DND-41 (cell line): ENCODE results near the gene PRORP.

Source experiments
- CTCF ChIP-seq: IDR thresholded peaks from 2 replicates; pipeline ENCODE4 v1.5.1; 2012; ENCODE audit warnings: borderline replicate concordance, low read length, moderate library complexity, mild to moderate bottlenecking; ENCODE audit not compliant: poor library complexity, severe bottlenecking; ENCODE audit errors: extremely low read depth
- EZH2 ChIP-seq: IDR thresholded peaks from 3 replicates; pipeline ENCODE4 v1.6.1; 2012; ENCODE audit warnings: borderline replicate concordance, low read depth, mild to moderate bottlenecking, moderate library complexity, low read length, inconsistent platforms; ENCODE audit not compliant: severe bottlenecking

GRCh38 chr14:35133542-35134328 lies 11.4 kb downstream of the PRORP start:
- TF ChIP-seq CTCF (peak; percentile 22), EZH2 (no peak)
